Measurements from ENCODE around the gene DMD. TPM values are rescaled to one million over a fixed set of nuclear protein-coding genes. Genes with fewer than 3 reads are reported as not detected.

The DMD gene
- total and polyA plus RNA-seq, 2 donors (not counting 1 experiment from before 2014, with no cell fraction given): 5.1 to 7.2 TPM

- no peak for TF ChIP-seq EZH2 (IDR thresholded peaks at IDR 0.05; ENCODE audit: low read length, missing control alignments)
- TF ChIP-seq CTCF (conservative IDR thresholded peaks at IDR 0.05 in 1 of 2, IDR thresholded peaks at IDR 0.05 in 1 of 2; ENCODE audit: low read depth in 1 of 2, low read length in 2 of 2): no peak
- Histone ChIP-seq H3K4me3 (replicated peaks in 1 of 4; ENCODE audit: control extremely low read depth in 1 of 4, insufficient read depth in 1 of 4, low read depth in 3 of 4, low read length in 4 of 4) (no peak overlapping the region), H3K36me3 (ENCODE audit: control insufficient read depth, insufficient read depth, low read length) (no peaks in the 10 kb centered on the region), H3K79me2 (ENCODE audit: control insufficient read depth, insufficient read depth, low read length) (no peaks in the 10 kb centered on the region), H3K27ac (ENCODE audit: insufficient read depth, low read length) (no peak overlapping the region), H3K4me1 (ENCODE audit: control insufficient read depth, extremely low read depth, insufficient read depth, low read length) (no peaks in the 10 kb centered on the region), H3K9me3 (ENCODE audit: control insufficient read depth, insufficient read depth, low read depth, low read length) (no peaks in the 10 kb centered on the region), H3K4me2 (ENCODE audit: extremely low read depth, insufficient read depth, low read length) (no peak overlapping the region), H3K9ac (ENCODE audit: insufficient read depth, low read length) (no peak overlapping the region), H4K20me1 (ENCODE audit: control insufficient read depth, extremely low read depth, insufficient read depth, low read length) (no peaks in the 10 kb centered on the region), H2AFZ (ENCODE audit: low read length) (no peak overlapping the region), H3K27me3 (ENCODE audit: control insufficient read depth, insufficient read depth, low read length) (no peaks in the 10 kb centered on the region)
- DNase-seq (ENCODE audit: low read depth in 2 of 2): no peak
These were observed 2009.8 kb downstream of the DMD start for GRCh38 chrX:31201503-31201902.

GRCh38 chrX:31200430-31200829 lies 2010.9 kb downstream of the DMD start:
- no peak for DNase-seq (ENCODE audit: low read depth in 2 of 2)
- Histone ChIP-seq H3K4me2 (ENCODE audit: extremely low read depth, insufficient read depth, low read length) (no peak overlapping the region), H3K27ac (ENCODE audit: insufficient read depth, low read length) (no peak overlapping the region), H3K9me3 (ENCODE audit: control insufficient read depth, insufficient read depth, low read depth, low read length) (no peaks in the 10 kb centered on the region), H3K79me2 (ENCODE audit: control insufficient read depth, insufficient read depth, low read length) (no peaks in the 10 kb centered on the region), H3K9ac (ENCODE audit: insufficient read depth, low read length) (no peak overlapping the region), H4K20me1 (ENCODE audit: control insufficient read depth, extremely low read depth, insufficient read depth, low read length) (no peaks in the 10 kb centered on the region), H3K4me1 (ENCODE audit: control insufficient read depth, extremely low read depth, insufficient read depth, low read length) (no peaks in the 10 kb centered on the region), H3K27me3 (ENCODE audit: control insufficient read depth, insufficient read depth, low read length) (no peaks in the 10 kb centered on the region), H3K4me3 (replicated peaks in 1 of 4; ENCODE audit: control extremely low read depth in 1 of 4, insufficient read depth in 1 of 4, low read depth in 3 of 4, low read length in 4 of 4) (no peak overlapping the region), H3K36me3 (ENCODE audit: control insufficient read depth, insufficient read depth, low read length) (no peaks in the 10 kb centered on the region), H2AFZ (ENCODE audit: low read length) (no peak overlapping the region)
- TF ChIP-seq CTCF (conservative IDR thresholded peaks at IDR 0.05 in 1 of 2, IDR thresholded peaks at IDR 0.05 in 1 of 2; ENCODE audit: low read depth in 1 of 2, low read length in 2 of 2) (no peak), EZH2 (IDR thresholded peaks at IDR 0.05; ENCODE audit: low read length, missing control alignments) (no peak)

- DNase-seq (ENCODE audit: low read depth in 2 of 2): no peak
- Histone ChIP-seq H3K9ac (ENCODE audit: insufficient read depth, low read length) (no peak overlapping the region), H3K27ac (ENCODE audit: insufficient read depth, low read length) (no peak overlapping the region), H3K4me1 (ENCODE audit: control insufficient read depth, extremely low read depth, insufficient read depth, low read length) (no peaks in the 10 kb centered on the region), H3K36me3 (ENCODE audit: control insufficient read depth, insufficient read depth, low read length) (no peaks in the 10 kb centered on the region), H4K20me1 (ENCODE audit: control insufficient read depth, extremely low read depth, insufficient read depth, low read length) (no peaks in the 10 kb centered on the region), H2AFZ (ENCODE audit: low read length) (no peak overlapping the region), H3K79me2 (ENCODE audit: control insufficient read depth, insufficient read depth, low read length) (no peaks in the 10 kb centered on the region), H3K27me3 (ENCODE audit: control insufficient read depth, insufficient read depth, low read length) (no peaks in the 10 kb centered on the region), H3K4me3 (replicated peaks in 1 of 4; ENCODE audit: control extremely low read depth in 1 of 4, insufficient read depth in 1 of 4, low read depth in 3 of 4, low read length in 4 of 4) (no peak overlapping the region), H3K4me2 (ENCODE audit: extremely low read depth, insufficient read depth, low read length) (no peak overlapping the region), H3K9me3 (ENCODE audit: control insufficient read depth, insufficient read depth, low read depth, low read length) (no peaks in the 10 kb centered on the region)
- TF ChIP-seq CTCF (conservative IDR thresholded peaks at IDR 0.05 in 1 of 2, IDR thresholded peaks at IDR 0.05 in 1 of 2; ENCODE audit: low read depth in 1 of 2, low read length in 2 of 2): no peak
- no peak for TF ChIP-seq EZH2 (IDR thresholded peaks at IDR 0.05; ENCODE audit: low read length, missing control alignments)
These were observed 2011.6 kb downstream of the DMD start for GRCh38 chrX:31199840-31200114.
